Ishikawa (cell line): ENCODE results near the gene GPR152.

ENCODE experiments used
- CEBPB ChIP-seq: IDR thresholded peaks from 2 replicates; pipeline ENCODE4 v1.6.1; 2012
- CREB1 ChIP-seq: IDR thresholded peaks from 2 replicates; pipeline ENCODE4 v1.6.1; 2012; ENCODE audit warnings: low read depth
- EGR1 ChIP-seq: IDR thresholded peaks from 2 replicates; pipeline ENCODE4 v1.6.1; 2012
- EP300 ChIP-seq: IDR thresholded peaks from 2 replicates; pipeline ENCODE4 v1.6.1; 2012; ENCODE audit warnings: borderline replicate concordance
- FOXM1 ChIP-seq: IDR thresholded peaks from 2 replicates; pipeline ENCODE4 v1.6.1; 2012; ENCODE audit warnings: low read depth, borderline replicate concordance
- MAX ChIP-seq: IDR thresholded peaks from 2 replicates; pipeline ENCODE4 v1.6.1; 2012
- RAD21 ChIP-seq: IDR thresholded peaks from 2 replicates; pipeline ENCODE4 v1.6.1; 2012; ENCODE audit warnings: low read depth
- REST ChIP-seq: IDR thresholded peaks from 2 replicates; pipeline ENCODE4 v1.6.1; 2012; ENCODE audit warnings: low read depth, mild to moderate bottlenecking
- TAF1 ChIP-seq: IDR thresholded peaks from 2 replicates; pipeline ENCODE4 v1.6.1; 2012; ENCODE audit warnings: low read depth, mild to moderate bottlenecking
- TCF12 ChIP-seq: IDR thresholded peaks from 2 replicates; pipeline ENCODE4 v1.6.1; 2012; ENCODE audit warnings: low read depth
- TEAD4 ChIP-seq: IDR thresholded peaks from 2 replicates; pipeline ENCODE4 v1.6.1; 2012
- USF1 ChIP-seq: IDR thresholded peaks from 2 replicates; pipeline ENCODE4 v1.6.1; 2012
- YY1 ChIP-seq: IDR thresholded peaks from 2 replicates; pipeline ENCODE4 v1.6.1; 2012; ENCODE audit warnings: low read depth
- ZBTB7A ChIP-seq: IDR thresholded peaks from 2 replicates; pipeline ENCODE4 v1.6.1; 2012; ENCODE audit warnings: low read depth

GRCh38 chr11:67445515-67445914, 7.0 kb downstream of the GPR152 start:
- TF ChIP-seq USF1 (no peak), TAF1 (no peak), EP300 (no peak), MAX (no peak), CREB1 (no peak), TEAD4 (no peak), YY1 (no peak), REST (no peak), CEBPB (no peak), EGR1 (no peak), FOXM1 (no peak), TCF12 (no peak), RAD21 (no peak), ZBTB7A (no peak)
